GM12878 (cell line): ENCODE data around the gene DNASE2. TPM values are rescaled to one million over a fixed set of nuclear protein-coding genes. Genes with fewer than 3 reads are reported as not detected.
A peak's percentile ranks its signal among the peaks of the same experiment; 100 is the strongest.

ENCODE experiments used
- ATAC-seq: fragments of 200-7000 bp; cut with Tn5 transposase; 3 replicates; pipeline ENCODE4 v1.9.1; 2020; ENCODE audit warnings: mild to moderate bottlenecking, moderate library complexity
- BruUV-seq: library from RNA; stranded (reverse); fragments of 400-500 nt; replicated peaks from 2 replicates; lab custom pipeline; 2021; lab: Mats Ljungman, UMichigan
- CTCF ChIA-PET: fragments of 300-600 bp; sonication (Branson Sonifier 250); formaldehyde crosslinking; extraction: SDS; loops from one replicate; lab custom pipeline; 2021; ENCODE audit warnings: inconsistent platforms; lab: Yijun Ruan, JAX
- POLR2A ChIA-PET: fragments of 350-600 bp; formaldehyde crosslinking; extraction: SDS; loops from one replicate; lab custom pipeline; 2021; ENCODE audit warnings: inconsistent platforms; lab: Charles Lee
- RAD21 ChIA-PET: fragments of 300-600 bp; sonication (Branson Sonifier 250); formaldehyde crosslinking; loops from one replicate; lab custom pipeline; 2023; ENCODE audit warnings: antibody characterized with exemption; ENCODE audit not compliant: unreplicated experiment; lab: Charles Lee
- SMC1A ChIA-PET: fragments of 300-600 bp; sonication (Branson Sonifier 250); formaldehyde crosslinking; loops from one replicate; lab custom pipeline; 2023; ENCODE audit not compliant: unreplicated experiment, uncharacterized antibody; lab: Charles Lee
- DNase-seq: peaks from one replicate; pipeline ENCODE4 v3.0.0-alpha.2; 2011; ENCODE audit warnings: low read depth, low spot score
- FAIRE-seq: peaks from 3 replicates; lab custom pipeline; 2011; peaks lifted over from hg19 to GRCh38; lab: Jason Lieb, UNC
- H2AFZ ChIP-seq: 2 replicates; pipeline ENCODE4 v1.6.0; 2011; ENCODE audit warnings: low read depth, low read length, control low read depth; ENCODE audit not compliant: control insufficient read depth
- H3K27ac ChIP-seq: 2 replicates; pipeline ENCODE4 v1.5.1; 2011; ENCODE audit warnings: control low read depth; ENCODE audit not compliant: control insufficient read depth, insufficient read depth
- H3K27me3 ChIP-seq, 2 experiments: replicated peaks in 1 of 2; 2 replicates each; pipeline versions ENCODE4 v1.6.0 to v1.6.1; 2011; ENCODE audit warnings: low read length in 1 of 2; ENCODE audit not compliant: control insufficient read depth in 2 of 2, insufficient read depth in 2 of 2
- H3K36me3 ChIP-seq, 2 experiments: 2 replicates each; pipeline ENCODE4 v1.5.1; 2011; ENCODE audit warnings: low read length in 1 of 2; ENCODE audit not compliant: control insufficient read depth in 2 of 2, insufficient read depth in 2 of 2
- H3K4me1 ChIP-seq: 2 replicates; pipeline ENCODE4 v1.6.1; 2011; ENCODE audit warnings: mild to moderate bottlenecking, low read length, moderate library complexity, mixed read lengths; ENCODE audit not compliant: control insufficient read depth, insufficient read depth
- H3K4me2 ChIP-seq: 2 replicates; pipeline ENCODE4 v1.6.0; 2011; ENCODE audit warnings: control low read depth; ENCODE audit not compliant: control insufficient read depth, insufficient read depth
- H3K4me3 ChIP-seq: fragments of 200-600 bp; sonication (generic); 2 replicates; pipeline ENCODE4 v1.5.1; 2016
- H3K79me2 ChIP-seq: 2 replicates; pipeline ENCODE4 v1.6.0; 2011; ENCODE audit warnings: low read length; ENCODE audit not compliant: control insufficient read depth, insufficient read depth
- H3K9ac ChIP-seq: 2 replicates; pipeline ENCODE4 v1.8.0; 2011; ENCODE audit warnings: low read length, control low read depth, mixed read lengths; ENCODE audit not compliant: control insufficient read depth, insufficient read depth
- H3K9me3 ChIP-seq: replicated peaks from 3 replicates; pipeline ENCODE4 v1.5.1; 2011; ENCODE audit warnings: mild to moderate bottlenecking, low read length; ENCODE audit not compliant: control insufficient read depth, insufficient read depth
- H4K20me1 ChIP-seq: 2 replicates; pipeline ENCODE4 v1.6.0; 2011; ENCODE audit not compliant: control insufficient read depth, insufficient read depth
- HDAC6 ChIP-seq: fragments of 200-600 bp; sonication (generic); IDR thresholded peaks from one replicate; pipeline ENCODE4 v1.8.0; 2017; ENCODE audit warnings: antibody characterized with exemption; ENCODE audit not compliant: unreplicated experiment
- WGBS: methylation state at CpG from one replicate; pipeline ENCODE4 v1.1.6; 2016; ENCODE audit warnings: low lambda C conversion rate; ENCODE audit not compliant: insufficient replicate concordance, insufficient coverage; ENCODE audit errors: missing lambda C conversion rate; 5-methylcytosine and 5-hydroxymethylcytosine counted together
- in situ Hi-C: fragments of 300-500 bp; cut with MboI; formaldehyde crosslinking; loops from 9 replicates; pipeline ENCODE4 v1.14.3; 2018; ENCODE audit warnings: mixed read lengths
- intact Hi-C: fragments of 100-400 bp; cut with micrococcal nuclease; formaldehyde crosslinking; loops from one replicate; pipeline ENCODE4 v1.14.2; 2022; ENCODE audit not compliant: unreplicated experiment
- polyA plus RNA-seq, 11 experiments: library from polyadenylated mRNA; depleted of rRNA in 4 of 11; unstranded in 6 of 11; stranded (reverse) in 5 of 11; fragments of >200 nt; fragmentation: Nextera tagmentation in 4 of 11; fragmentation: Illumina TruSeq in 1 of 11; extraction: Ambion mirVana in 4 of 11; extraction: Trizol in 1 of 11; gene quantifications; 1 replicate in 1 of 11; 2 replicates in 10 of 11; pipeline versions ENCODE4 v1.2.1 to v1.2.3, GENCODE V29; 2011 to 2016; ENCODE audit warnings: inconsistent platforms in 2 of 11, missing spikeins in 2 of 11, low read depth in 1 of 11
- total RNA-seq, 4 experiments: library from RNA; depleted of rRNA in 3 of 4; stranded (reverse); fragments of >200 nt in 3 of 4; fragmentation: Illumina TruSeq in 1 of 4; extraction: Trizol in 1 of 4; gene quantifications; 2 replicates each; pipeline versions ENCODE4 v1.2.1 to v1.2.3, GENCODE V29; 2013 to 2021
- TF ChIP-seq, protein P1 (sequence below): fragments of 450-650 bp; IDR thresholded peaks from 2 replicates; pipeline ENCODE4 v1.6.1; 2018; ENCODE audit warnings: mild to moderate bottlenecking, low read depth, moderate library complexity; ENCODE audit not compliant: partially characterized antibody

The DNASE2 gene
- total and polyA plus RNA-seq, 10 of the 15 experiments (the other 5 are each of a cell fraction or from before 2014, with no cell fraction given): 4.9 to 32.1 (median 22.0) TPM

DNA sequence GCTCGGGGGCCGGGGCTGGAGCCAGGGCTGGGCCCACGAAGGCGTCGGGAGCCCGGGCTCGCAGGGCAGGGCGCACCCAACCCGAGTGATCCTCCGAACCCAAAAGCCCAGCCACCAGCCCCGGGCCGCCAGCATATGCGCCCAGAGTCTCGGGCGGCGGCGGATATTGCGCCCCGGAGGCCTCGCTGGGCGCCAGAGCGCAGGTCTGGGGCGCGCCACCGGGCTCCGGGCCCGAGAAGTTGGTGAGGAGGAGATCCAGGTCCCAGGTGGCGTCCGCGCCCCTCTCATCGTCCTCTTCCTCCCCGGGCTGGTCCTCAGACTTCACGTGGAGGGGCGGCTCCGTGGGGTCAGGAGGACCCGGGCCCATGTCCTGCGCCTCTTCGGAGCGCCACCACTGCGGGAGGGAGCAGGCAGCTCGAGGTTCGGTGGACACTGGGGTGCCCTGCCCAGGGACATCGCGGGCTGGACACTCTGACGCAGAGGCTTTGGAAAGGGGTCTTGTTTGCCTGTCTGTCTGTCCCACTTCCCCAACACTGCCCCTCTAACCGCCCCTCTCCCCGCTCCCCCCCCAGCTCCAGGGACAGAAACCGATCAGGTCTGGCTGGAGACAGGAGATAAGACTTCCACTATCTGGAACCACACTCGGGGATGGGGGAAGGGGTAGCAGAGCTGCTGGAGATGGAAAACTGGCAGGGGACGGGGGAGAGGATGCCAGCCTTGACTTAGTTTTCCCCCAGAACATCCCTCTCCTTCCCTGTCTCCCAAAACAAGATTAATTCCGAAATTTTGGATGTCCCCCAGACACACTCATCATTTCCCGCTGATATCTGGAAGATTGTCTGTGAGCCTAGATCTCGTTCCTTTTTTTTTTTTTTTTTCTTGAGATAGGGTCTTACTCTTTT, 4.8 kb upstream of the DNASE2 start:
- TF ChIP-seq, protein P1, sequence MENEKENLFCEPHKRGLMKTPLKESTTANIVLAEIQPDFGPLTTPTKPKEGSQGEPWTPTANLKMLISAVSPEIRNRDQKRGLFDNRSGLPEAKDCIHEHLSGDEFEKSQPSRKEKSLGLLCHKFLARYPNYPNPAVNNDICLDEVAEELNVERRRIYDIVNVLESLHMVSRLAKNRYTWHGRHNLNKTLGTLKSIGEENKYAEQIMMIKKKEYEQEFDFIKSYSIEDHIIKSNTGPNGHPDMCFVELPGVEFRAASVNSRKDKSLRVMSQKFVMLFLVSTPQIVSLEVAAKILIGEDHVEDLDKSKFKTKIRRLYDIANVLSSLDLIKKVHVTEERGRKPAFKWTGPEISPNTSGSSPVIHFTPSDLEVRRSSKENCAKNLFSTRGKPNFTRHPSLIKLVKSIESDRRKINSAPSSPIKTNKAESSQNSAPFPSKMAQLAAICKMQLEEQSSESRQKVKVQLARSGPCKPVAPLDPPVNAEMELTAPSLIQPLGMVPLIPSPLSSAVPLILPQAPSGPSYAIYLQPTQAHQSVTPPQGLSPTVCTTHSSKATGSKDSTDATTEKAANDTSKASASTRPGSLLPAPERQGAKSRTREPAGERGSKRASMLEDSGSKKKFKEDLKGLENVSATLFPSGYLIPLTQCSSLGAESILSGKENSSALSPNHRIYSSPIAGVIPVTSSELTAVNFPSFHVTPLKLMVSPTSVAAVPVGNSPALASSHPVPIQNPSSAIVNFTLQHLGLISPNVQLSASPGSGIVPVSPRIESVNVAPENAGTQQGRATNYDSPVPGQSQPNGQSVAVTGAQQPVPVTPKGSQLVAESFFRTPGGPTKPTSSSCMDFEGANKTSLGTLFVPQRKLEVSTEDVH: no peak
- TF ChIP-seq HDAC6: peak; percentile 3
- SMC1A ChIA-PET: interaction anchor here (1.2 to 3.2 kb wide), 4 partner anchors 47 to 79 kb away, joined by 4 to 29 read pairs (median 5); partner anchors contain the start of gene FARSA
- FAIRE-seq (no peak), ATAC-seq (peak; percentile 12; the same call in 2 of the 3 replicates), DNase-seq (no peak)
- no peaks in the 10 kb centered on the region; a peak in 1 of 4 replicates for H3K27me3 ChIP-seq
- H3K27ac ChIP-seq: no peak overlapping the region
- POLR2A ChIA-PET: interaction anchor here (1.2 to 2.1 kb wide), 3 partner anchors 13 to 79 kb away, joined by 4 to 11 read pairs (median 4); no protein-coding TSS in a partner anchor
- in situ Hi-C loops: loop anchor here (10.0 kb wide), 1 partner anchor 209 kb away; no protein-coding TSS in a partner anchor
- H3K9ac ChIP-seq: no peak overlapping the region
- H3K36me3 ChIP-seq: no peaks in the 10 kb centered on the region
- RAD21 ChIA-PET: interaction anchor here (0.7 to 1.9 kb wide), 10 partner anchors 13 to 208 kb away, joined by 3 to 31 read pairs (median 4); partner anchors contain the start of gene FARSA
- CTCF ChIA-PET: interaction anchor here (0.9 to 13.2 kb wide), 12 partner anchors 12 to 175 kb away, joined by 3 to 182 read pairs (median 4); partner anchors contain the start of gene FARSA
- BruUV-seq: no TSS peak
- peaks cover 2% of the 10 kb centered on the region for H3K79me2 ChIP-seq
- H3K4me3 ChIP-seq: peak overlapping the region; percentile 69; the same call in 1 of the 2 replicates
- WGBS: 16% methylated on average over 50 of the region's 53 CpGs
- H4K20me1 ChIP-seq: no peaks in the 10 kb centered on the region
- intact Hi-C loops: loop anchor here (1.0 kb wide), 2 partner anchors 52 to 79 kb away; partner anchors contain the start of gene CALR
- peaks cover 7% of the 10 kb centered on the region for H3K9me3 ChIP-seq
- H2AFZ ChIP-seq: no peak overlapping the region; the same call in 1 of the 2 replicates
- H3K4me1 ChIP-seq: peaks cover 12% of the 10 kb centered on the region
- peak overlapping the region; percentile 75; the same call in 1 of the 2 replicates for H3K4me2 ChIP-seq
